B cell (primary cell): ENCODE results near the gene SERTAD3. TPM values are rescaled to one million over a fixed set of nuclear protein-coding genes. Genes with fewer than 3 reads are reported as not detected.
A peak's percentile ranks its signal among the peaks of the same experiment; 100 is the strongest.

Experiments
- ATAC-seq: fragments of 200-7000 bp; cut with Tn5 transposase; one replicate; pipeline ENCODE4 v1.10.0; 2021; ENCODE audit warnings: low read depth, mild to moderate bottlenecking, moderate number of reproducible peaks, moderate library complexity
- CTCF ChIA-PET: fragments of 350-600 bp; sonication (Branson Sonifier 250); formaldehyde crosslinking; loops from one replicate; lab custom pipeline; 2021; ENCODE audit warnings: antibody characterized with exemption, inconsistent platforms; lab: Charles Lee
- POLR2A ChIA-PET: fragments of 350-600 bp; sonication (Branson Sonifier 250); formaldehyde crosslinking; loops from one replicate; lab custom pipeline; 2021; ENCODE audit warnings: antibody characterized with exemption; lab: Charles Lee
- DNase-seq: peaks from one replicate; pipeline ENCODE4 v3.0.0; 2013
- H2AFZ ChIP-seq: 2 replicates; pipeline ENCODE4 v1.6.1; 2012; ENCODE audit warnings: mild to moderate bottlenecking, low read depth, low read length; ENCODE audit not compliant: insufficient read depth, poor library complexity, severe bottlenecking
- H3K27ac ChIP-seq, 2 donors: 1 replicate in 1 of 2; 2 replicates in 1 of 2; pipeline ENCODE4 v1.5.1; 2012 to 2013; ENCODE audit warnings: low read length in 2 of 2, mild to moderate bottlenecking in 2 of 2, moderate library complexity in 1 of 2
- H3K27me3 ChIP-seq, 4 experiments: fragments of 200-600 bp in 1 of 4; sonication (generic) in 1 of 4; replicated peaks in 1 of 4; 1 replicate in 2 of 4; 2 replicates in 2 of 4; pipeline versions ENCODE4 v1.6.1 to v1.7.0; 2013 to 2016; ENCODE audit warnings: low read length in 3 of 4, mild to moderate bottlenecking in 2 of 4, mixed read lengths in 1 of 4, moderate library complexity in 1 of 4; ENCODE audit not compliant: insufficient read depth in 4 of 4, control insufficient read depth in 3 of 4; ENCODE audit errors: control extremely low read depth in 1 of 4
- H3K36me3 ChIP-seq, 2 experiments: replicated peaks in 1 of 2; 1 replicate in 1 of 2; 2 replicates in 1 of 2; pipeline versions ENCODE4 v1.6.1 to v1.7.1; 2013; ENCODE audit warnings: low read length in 1 of 2; ENCODE audit not compliant: insufficient read depth in 2 of 2, control insufficient read depth in 1 of 2; ENCODE audit errors: control extremely low read depth in 1 of 2, extremely low read depth in 1 of 2
- H3K4me1 ChIP-seq, 2 donors: fragments of 200-600 bp in 1 of 2; sonication (generic) in 1 of 2; 1 replicate in 1 of 2; 2 replicates in 1 of 2; pipeline versions ENCODE4 v1.5.1 to v1.6.1; 2013 to 2017; ENCODE audit warnings: low read length in 2 of 2; ENCODE audit not compliant: control insufficient read depth in 2 of 2, insufficient read depth in 2 of 2
- H3K4me2 ChIP-seq: replicated peaks from 2 replicates; pipeline ENCODE3; 2012; ENCODE audit warnings: mild to moderate bottlenecking, low read depth, low read length; ENCODE audit not compliant: poor library complexity, severe bottlenecking
- H3K4me3 ChIP-seq, 5 experiments: fragments of 200-600 bp in 1 of 5; sonication (generic) in 1 of 5; 1 replicate in 3 of 5; 2 replicates in 2 of 5; pipeline versions ENCODE4 v1.5.1 to v1.7.0; 2011 to 2016; ENCODE audit warnings: low read length in 4 of 5, mild to moderate bottlenecking in 4 of 5, low read depth in 2 of 5, control low read depth in 1 of 5, moderate library complexity in 1 of 5; ENCODE audit not compliant: insufficient read depth in 1 of 5; ENCODE audit errors: control extremely low read depth in 1 of 5, extremely low read depth in 1 of 5
- H3K79me2 ChIP-seq: fragments of 200-600 bp; sonication (generic); one replicate; pipeline ENCODE4 v1.6.0; 2016; ENCODE audit warnings: low read length; ENCODE audit not compliant: control insufficient read depth, insufficient read depth
- H3K9ac ChIP-seq: fragments of 200-600 bp; sonication (generic); 2 replicates; pipeline ENCODE4 v1.6.1; 2017; ENCODE audit warnings: mild to moderate bottlenecking, low read length, moderate library complexity
- H3K9me3 ChIP-seq, 3 donors: one replicate each; pipeline versions ENCODE4 v1.6.1 to v1.7.1; 2013; ENCODE audit warnings: low read length in 2 of 3; ENCODE audit not compliant: control insufficient read depth in 2 of 3, insufficient read depth in 1 of 3; ENCODE audit errors: control extremely low read depth in 1 of 3
- H4K20me1 ChIP-seq: 2 replicates; pipeline ENCODE4 v1.6.0; 2012; ENCODE audit warnings: mild to moderate bottlenecking, low read length; ENCODE audit not compliant: insufficient read depth, control insufficient read depth, poor library complexity, severe bottlenecking
- H3K27ac Mint-ChIP-seq: one replicate; pipeline ENCODE4 v1.8.0; 2021; ENCODE audit warnings: mixed read lengths
- H3K27me3 Mint-ChIP-seq: one replicate; pipeline ENCODE4 v1.8.0; 2021; ENCODE audit warnings: mixed read lengths
- H3K4me1 Mint-ChIP-seq: one replicate; pipeline ENCODE4 v1.8.0; 2021; ENCODE audit warnings: mixed read lengths
- H3K4me3 Mint-ChIP-seq: one replicate; pipeline ENCODE4 v1.8.0; 2021; ENCODE audit warnings: mixed read lengths
- H3K9me3 Mint-ChIP-seq: one replicate; pipeline ENCODE4 v1.8.0; 2022; ENCODE audit warnings: mixed read lengths; ENCODE audit not compliant: insufficient read depth
- CTCF ChIP-seq: fragments of 200-600 bp; IDR thresholded peaks from one replicate; pipeline ENCODE4 v1.8.0; 2022; ENCODE audit warnings: antibody characterized with exemption, mild to moderate bottlenecking
- EZH2 ChIP-seq: IDR thresholded peaks from 2 replicates; pipeline ENCODE4 v1.6.1; 2012; ENCODE audit warnings: borderline replicate concordance, low read depth, mild to moderate bottlenecking, moderate library complexity, low read length; ENCODE audit not compliant: insufficient read depth, poor library complexity, severe bottlenecking
- WGBS: methylation state at CpG from one replicate; pipeline ENCODE4 v1.1.5; 2013; ENCODE audit warnings: missing lambda C conversion rate; ENCODE audit not compliant: insufficient coverage; 5-methylcytosine and 5-hydroxymethylcytosine counted together
- intact Hi-C: fragments of 100-400 bp; cut with micrococcal nuclease; formaldehyde crosslinking; loops from one replicate; pipeline ENCODE4 v1.10.0; 2022
- polyA plus RNA-seq: library from polyadenylated mRNA; depleted of rRNA; stranded (reverse); fragments of >200 nt; gene quantifications from 2 replicates; pipeline ENCODE4 v1.2.3, GENCODE V29; 2012
- total RNA-seq, 2 donors: library from RNA; stranded (reverse); fragments of 120-200 nt in 1 of 2; gene quantifications; 1 replicate in 1 of 2; 2 replicates in 1 of 2; pipeline versions ENCODE4 v1.2.3 to v1.2.4, GENCODE V29; 2013 to 2022

Gene SERTAD3
- total and polyA plus RNA-seq, 2 donors (not counting 1 experiment from before 2014, with no cell fraction given), result 41.6 to 43.9 TPM

- no peak for ATAC-seq
- Mint-ChIP-seq H3K4me3 (no peak overlapping the region), H3K27me3 (no peaks in the 10 kb centered on the region), H3K9me3 (no peaks in the 10 kb centered on the region), H3K4me1 (peaks cover 16% of the 10 kb centered on the region), H3K27ac (no peak overlapping the region)
- Histone ChIP-seq H3K9ac (no peak overlapping the region), H3K27ac (no peak overlapping the region), H3K4me3 (no peak overlapping the region), H3K4me1 (peaks cover 9 to 15% of the 10 kb centered on the region in 2 donors), H3K9me3 (no peaks in the 10 kb centered on the region), H3K36me3 (peaks cover 0 to 2% of the 10 kb centered on the region in 2 experiments), H3K27me3 (no peaks in the 10 kb centered on the region), H3K4me2 (no peak overlapping the region), H2AFZ (peak overlapping the region; percentile 46), H3K79me2 (peaks cover 3% of the 10 kb centered on the region), H4K20me1 (no peaks in the 10 kb centered on the region)
- no peak for TF ChIP-seq EZH2
- no peak for TF ChIP-seq CTCF
- ChIA-PET POLR2A (interaction anchor here (0.6 kb wide), 2 partner anchors 47 to 593 kb away, joined by 4 to 5 read pairs; no protein-coding TSS in a partner anchor), CTCF (interaction anchor here (5.6 kb wide), 1 partner anchor 27 kb away, joined by 87 read pairs; the partner anchor contains the start of gene SERTAD3)
- 84% methylated on average over 3 of the region's 4 CpGs for WGBS
- intact Hi-C loops, result no loop called here
- DNase-seq, result no peak
Measured at GRCh38 chr19:40417643-40417981, 26.5 kb downstream of the SERTAD3 start.

- H3K79me2 ChIP-seq, result no peaks in the 10 kb centered on the region
- H3K4me3 Mint-ChIP-seq, result no peak overlapping the region
- H3K9me3 Mint-ChIP-seq, result no peaks in the 10 kb centered on the region
- 46% methylated on average over 13 of the region's 16 CpGs for WGBS
- intact Hi-C loops, result no loop called here
- peaks cover 13% of the 10 kb centered on the region for H3K4me1 Mint-ChIP-seq
- H3K4me1 ChIP-seq, result peaks cover 9 to 15% of the 10 kb centered on the region in 2 donors
- H3K36me3 ChIP-seq, result no peaks in the 10 kb centered on the region
- no peaks in the 10 kb centered on the region for H4K20me1 ChIP-seq
- H3K27me3 ChIP-seq, result no peaks in the 10 kb centered on the region
- no peak for TF ChIP-seq EZH2
- TF ChIP-seq CTCF, result no peak
- ChIA-PET POLR2A (interaction anchor here (0.6 kb wide), 2 partner anchors 47 to 592 kb away, joined by 4 to 5 read pairs; no protein-coding TSS in a partner anchor), CTCF (interaction anchor here (5.6 kb wide), 1 partner anchor 28 kb away, joined by 87 read pairs; the partner anchor contains the start of gene SERTAD3)
- no peaks in the 10 kb centered on the region for H3K9me3 ChIP-seq
- peak overlapping the region; percentile 46 for H2AFZ ChIP-seq
- DNase-seq (no peak), ATAC-seq (no peak)
- H3K27ac Mint-ChIP-seq, result no peak overlapping the region
- H3K4me3 ChIP-seq, result no peak overlapping the region
- H3K27ac ChIP-seq, result no peak overlapping the region
- H3K9ac ChIP-seq, result no peak overlapping the region
- H3K27me3 Mint-ChIP-seq, result no peaks in the 10 kb centered on the region
- no peak overlapping the region for H3K4me2 ChIP-seq
Measured at GRCh38 chr19:40416918-40417642, 27.1 kb downstream of the SERTAD3 start.
